DMS53 treated with DMSO at 0.1 percent for 48 hours (cell line): Measurements from ENCODE around the gene SSC5D.

ENCODE experiments used
- DNase-seq: peaks from one replicate; lab custom pipeline; 2025; ENCODE audit not compliant: unreplicated experiment; lab: John Stamatoyannopoulos, UW

SSC5D gene

GRCh38 chr19:55472463-55472862, 15.8 kb upstream of the SSC5D start:
- DNase-seq: no peak

GRCh38 chr19:55473225-55474012, 14.8 kb upstream of the SSC5D start:
- DNase-seq: no peak

GRCh38 chr19:55474269-55475265, 13.7 kb upstream of the SSC5D start:
- no peak for DNase-seq

- peak; percentile 87 for DNase-seq
Observed at GRCh38 chr19:55476100-55476775, 12.0 kb upstream of the SSC5D start, which contains the start of gene ZNF628. Gene ZNF628, plus strand, starts transcription at chr19:55476617. Its CDS starts 3,294 bp downstream, at chr19:55479911.

- DNase-seq: no peak
Observed at GRCh38 chr19:55477905-55478304, 10.3 kb upstream of the SSC5D start.

GRCh38 chr19:55478364-55478763, 9.9 kb upstream of the SSC5D start:
- no peak for DNase-seq

GRCh38 chr19:55479045-55479444, 9.2 kb upstream of the SSC5D start:
- no peak for DNase-seq

- no peak for DNase-seq
Observed at GRCh38 chr19:55479451-55480230, 8.6 kb upstream of the SSC5D start.

GRCh38 chr19:55481148-55481793, 7.0 kb upstream of the SSC5D start:
- DNase-seq: no peak

GRCh38 chr19:55481794-55482155, 6.5 kb upstream of the SSC5D start:
- DNase-seq: no peak

- no peak for DNase-seq
Observed at GRCh38 chr19:55482156-55482961, 5.9 kb upstream of the SSC5D start.

- DNase-seq: no peak
Observed at GRCh38 chr19:55482967-55483705, 5.1 kb upstream of the SSC5D start.

- DNase-seq: no peak
Observed at GRCh38 chr19:55483706-55484592, 4.3 kb upstream of the SSC5D start.

GRCh38 chr19:55484593-55485438, 3.4 kb upstream of the SSC5D start, which contains the start of gene NAT14:
Gene NAT14, plus strand, starts transcription at chr19:55485188. Its CDS starts 521 bp downstream, at chr19:55485709.
- peak; percentile 31 for DNase-seq

GRCh38 chr19:55485439-55486011, 2.7 kb upstream of the SSC5D start:
- DNase-seq: no peak
